Gastroesophageal sphincter (tissue), 4 donors: ENCODE results near the gene BMPR1A. TPM values are rescaled to one million over a fixed set of nuclear protein-coding genes. Genes with fewer than 3 reads are reported as not detected.
"Not testable (repeated sequence)": the region's sequence is repeated elsewhere in the genome, so short reads cannot be mapped to it uniquely, and the experiment has no call there.

Experiments
- ATAC-seq: fragments of 150-250 bp; one replicate; pipeline ENCODE4 v1.9.1; 2016; ENCODE audit warnings: mild to moderate bottlenecking, moderate library complexity
- H3K27ac ChIP-seq, 4 donors: fragments of 200-600 bp; sonication (generic) in 3 of 4; 1 replicate in 3 of 4; 2 replicates in 1 of 4; pipeline ENCODE4 v1.5.1; 2016 to 2019
- H3K27me3 ChIP-seq: fragments of 200-600 bp; sonication (generic); one replicate; pipeline ENCODE4 v1.5.1; 2019
- H3K36me3 ChIP-seq, 2 donors: fragments of 200-600 bp; sonication (generic); one replicate each; pipeline ENCODE4 v1.5.1; 2019; ENCODE audit warnings: control low read depth in 1 of 2
- H3K4me1 ChIP-seq, 3 donors: fragments of 200-600 bp; sonication (generic); 1 replicate in 2 of 3; 2 replicates in 1 of 3; pipeline ENCODE4 v1.5.1; 2016 to 2019; ENCODE audit warnings: control low read depth in 2 of 3
- H3K4me3 ChIP-seq, 2 donors: fragments of 200-600 bp; sonication (generic); one replicate each; pipeline ENCODE4 v1.5.1; 2019; ENCODE audit warnings: mild to moderate bottlenecking in 1 of 2, moderate library complexity in 1 of 2
- H3K9me3 ChIP-seq, 3 donors: fragments of 200-600 bp; sonication (generic); one replicate each; pipeline ENCODE4 v1.5.1; 2017 to 2019; ENCODE audit warnings: control low read depth in 2 of 3
- CTCF ChIP-seq, 4 experiments: fragments of 200-600 bp in 2 of 4; fragments of 450-650 bp in 2 of 4; sonication (generic) in 1 of 4; IDR thresholded peaks; one replicate each; pipeline ENCODE4 v1.5.1; 2017 to 2019; ENCODE audit warnings: antibody characterized with exemption in 4 of 4, mild to moderate bottlenecking in 2 of 4, moderate library complexity in 2 of 4
- EP300 ChIP-seq: sonication (generic); formaldehyde crosslinking; IDR thresholded peaks from one replicate; pipeline ENCODE4 v1.6.1; 2017; ENCODE audit warnings: antibody characterized with exemption, mild to moderate bottlenecking
- POLR2A ChIP-seq, 2 donors: fragments of 450-650 bp; IDR thresholded peaks; one replicate each; pipeline ENCODE4 v1.6.1; 2017; ENCODE audit warnings: antibody characterized with exemption in 2 of 2, mild to moderate bottlenecking in 2 of 2, moderate library complexity in 1 of 2
- POLR2AphosphoS5 ChIP-seq: sonication (generic); formaldehyde crosslinking; IDR thresholded peaks from one replicate; pipeline ENCODE4 v1.6.1; 2017; ENCODE audit warnings: antibody characterized with exemption
- WGBS, 2 donors: methylation state at CpG; one replicate each; pipeline ENCODE4 v1.1.5; 2018; ENCODE audit warnings: low coverage in 1 of 2; 5-methylcytosine and 5-hydroxymethylcytosine counted together
- total RNA-seq, 4 donors: library from RNA; depleted of rRNA; stranded (reverse); fragments of >200 nt; gene quantifications; one replicate each; pipeline ENCODE4 v1.1.0, GENCODE V29; 2016

Gene BMPR1A
- total RNA-seq, 4 donors from 2014 or later = 91.5 to 121 (median 117) TPM

DNA sequence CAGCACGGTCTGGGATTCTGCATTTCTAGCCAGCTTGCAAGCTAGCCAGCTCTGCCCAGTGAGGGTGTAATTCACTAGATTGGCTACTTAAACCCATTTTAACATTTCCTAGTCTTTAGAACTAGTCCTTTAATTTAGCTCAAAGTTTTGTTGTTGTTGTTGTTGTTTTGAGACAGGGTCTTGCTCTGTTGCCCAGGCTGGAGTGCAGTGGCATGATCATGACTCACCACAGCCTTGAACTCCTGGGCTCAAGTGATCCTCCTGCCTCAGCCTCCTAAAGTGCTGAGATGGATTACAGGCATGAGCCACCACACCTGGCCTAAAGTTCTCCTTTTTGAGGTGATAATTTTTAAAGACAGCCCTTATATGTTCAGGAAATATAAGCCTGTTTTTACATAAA lies 94.1 kb downstream of the BMPR1A start:
- H3K36me3 ChIP-seq = peaks cover 0 to 1% of the 10 kb centered on the region in 2 donors
- peaks cover 0 to 28% (median 0%) of the 10 kb centered on the region in 3 donors for H3K4me1 ChIP-seq
- no peak for ATAC-seq
- H3K4me3 ChIP-seq = no peak overlapping the region
- no peak overlapping the region for H3K27ac ChIP-seq
- TF ChIP-seq EP300 = no peak
- TF ChIP-seq POLR2AphosphoS5 = no peak
- no peak for TF ChIP-seq CTCF (IDR thresholded peaks at IDR 0.05)
- TF ChIP-seq POLR2A (IDR thresholded peaks at IDR 0.05) = no peak
- no peaks in the 10 kb centered on the region for H3K9me3 ChIP-seq
- 83 to 100% methylated on average over 1 of the region's 1 CpG for WGBS, 2 donors
- H3K27me3 ChIP-seq = no peaks in the 10 kb centered on the region

DNA sequence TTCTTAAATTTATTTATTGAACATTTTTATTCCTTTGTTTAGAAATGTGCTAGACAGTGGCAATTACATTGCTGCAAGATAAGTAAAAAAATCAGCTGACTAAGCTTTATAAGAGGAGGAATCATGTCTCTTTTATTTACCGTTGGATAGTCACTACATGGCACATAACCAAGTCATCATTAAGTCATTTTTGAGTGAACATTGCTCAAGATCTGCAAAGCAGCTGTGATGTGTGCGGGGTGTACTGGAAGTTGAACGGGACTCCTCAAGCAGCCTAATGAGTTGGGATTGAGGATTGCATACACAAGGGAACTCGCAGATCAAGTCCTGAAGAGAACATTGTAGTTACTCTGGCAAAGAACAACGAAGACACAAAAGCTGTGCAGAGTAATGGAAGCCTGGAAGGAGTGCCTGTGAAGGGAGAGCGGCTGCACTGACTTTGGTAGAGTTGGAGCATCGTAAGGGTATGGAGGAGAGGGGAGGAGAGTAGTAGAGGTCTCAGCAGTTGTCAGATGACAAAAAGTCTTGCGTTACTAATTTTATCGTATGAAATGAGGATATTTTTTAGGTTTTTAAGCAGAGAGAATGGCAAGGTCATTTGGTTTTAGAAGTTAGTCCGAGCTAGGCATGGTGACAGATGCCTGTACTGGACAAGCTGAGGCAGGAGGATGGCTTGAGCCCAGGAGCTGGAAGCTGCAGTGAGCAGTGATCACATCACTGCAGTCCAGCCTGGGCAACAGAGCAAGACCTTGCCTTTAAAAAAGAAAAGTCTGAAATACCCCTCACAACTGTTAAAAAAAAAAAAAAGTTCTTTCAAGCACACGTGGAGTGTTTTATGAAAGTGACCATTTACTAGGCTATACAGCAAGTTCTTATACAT lies 95.1 kb downstream of the BMPR1A start:
- H3K27ac ChIP-seq = peak overlapping the region in 1 of 4 donors; percentile 29
- no peak for TF ChIP-seq CTCF (IDR thresholded peaks at IDR 0.05)
- peak; percentile 52 for TF ChIP-seq POLR2AphosphoS5
- TF ChIP-seq EP300 = no peak
- TF ChIP-seq POLR2A (IDR thresholded peaks at IDR 0.05) = no peak
- H3K27me3 ChIP-seq = no peaks in the 10 kb centered on the region
- ATAC-seq = peak; percentile 87
- 53 to 65% methylated on average over 11 of the region's 11 CpGs for WGBS, 2 donors
- peaks cover 0 to 35% (median 0%) of the 10 kb centered on the region in 3 donors for H3K4me1 ChIP-seq
- no peak overlapping the region for H3K4me3 ChIP-seq
- H3K9me3 ChIP-seq = no peaks in the 10 kb centered on the region
- H3K36me3 ChIP-seq = no peaks in the 10 kb centered on the region

- not testable (repeated sequence) for H3K4me3 ChIP-seq, H3K36me3 ChIP-seq, H3K9me3 ChIP-seq, H3K27ac ChIP-seq, H3K27me3 ChIP-seq, ATAC-seq
- H3K4me1 ChIP-seq = peaks cover 0 to 29% (median 0%) of the 10 kb centered on the region in 3 donors
- 90 to 92% methylated on average over 8 to 12 of the region's 12 CpGs for WGBS, 2 donors
Measured at GRCh38 chr10:86853582-86853981, 97.2 kb downstream of the BMPR1A start.

DNA sequence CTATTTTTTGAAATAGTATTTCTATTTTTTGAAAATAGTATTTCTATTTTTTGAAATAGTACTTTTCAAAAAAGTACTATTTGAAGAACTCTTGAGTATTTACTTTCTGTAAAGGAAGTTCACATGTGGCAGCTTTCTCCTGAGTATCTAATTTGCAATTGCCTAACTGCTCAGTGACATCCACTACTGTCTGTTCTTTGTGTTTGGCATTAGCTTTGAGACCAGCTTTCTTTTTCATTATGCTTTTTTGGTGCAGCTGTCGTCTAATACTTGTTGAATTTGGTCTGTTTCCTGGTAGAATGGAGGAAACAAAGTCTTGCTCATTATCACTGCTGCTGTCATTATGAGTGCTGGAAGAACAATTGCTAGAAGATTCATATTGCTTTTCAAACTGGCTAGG lies 99.1 kb downstream of the BMPR1A start:
- no peaks in the 10 kb centered on the region for H3K27me3 ChIP-seq
- no peak for TF ChIP-seq POLR2AphosphoS5
- H3K27ac ChIP-seq = no peak overlapping the region
- no peak overlapping the region for H3K4me3 ChIP-seq
- ATAC-seq = no peak
- H3K4me1 ChIP-seq = peaks cover 0 to 16% (median 0%) of the 10 kb centered on the region in 3 donors
- 40 to 80% methylated on average over 1 of the region's 1 CpG for WGBS, 2 donors
- no peaks in the 10 kb centered on the region for H3K36me3 ChIP-seq
- H3K9me3 ChIP-seq = no peaks in the 10 kb centered on the region

DNA sequence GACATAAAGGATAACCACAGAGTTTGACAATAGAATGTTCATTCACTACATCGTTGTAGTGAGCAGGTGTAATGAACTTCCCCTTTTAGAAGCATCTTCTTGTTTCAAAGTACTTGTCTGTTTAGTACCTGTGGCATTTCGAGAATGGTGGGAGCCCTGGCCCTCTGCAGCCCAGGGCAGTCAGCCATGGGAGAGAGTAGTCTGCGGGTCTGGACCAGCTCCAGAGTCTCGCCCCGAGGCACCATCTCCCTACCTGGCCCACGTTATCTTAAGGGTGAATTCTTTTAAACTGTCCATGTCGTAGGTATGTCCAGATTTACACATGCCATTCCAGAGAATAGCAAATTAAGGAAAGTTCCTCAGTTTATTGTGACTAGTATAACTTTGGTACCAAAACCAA lies 99.7 kb downstream of the BMPR1A start:
- no peak for ATAC-seq
- TF ChIP-seq POLR2A (IDR thresholded peaks at IDR 0.05) = no peak
- TF ChIP-seq EP300 = no peak
- no peak for TF ChIP-seq CTCF (IDR thresholded peaks at IDR 0.05)
- TF ChIP-seq POLR2AphosphoS5 = no peak
- 83 to 86% methylated on average over 4 to 7 of the region's 7 CpGs for WGBS, 2 donors
- Histone ChIP-seq H3K9me3 (no peaks in the 10 kb centered on the region), H3K27me3 (no peaks in the 10 kb centered on the region), H3K4me3 (no peak overlapping the region), H3K4me1 (peaks cover 0 to 14% (median 0%) of the 10 kb centered on the region in 3 donors), H3K36me3 (no peaks in the 10 kb centered on the region), H3K27ac (no peak overlapping the region)

GRCh38 chr10:86857128-86857721 lies 100.8 kb downstream of the BMPR1A start:
- ATAC-seq = no peak
- TF ChIP-seq CTCF (IDR thresholded peaks at IDR 0.05) (no peak), POLR2A (IDR thresholded peaks at IDR 0.05) (no peak)
- WGBS, 2 donors = 43% methylated on average over 3 of the region's 3 CpGs; no CpG with 5 or more reads in 1 of the 2 donors

More at GRCh38 chr10:86857128-86857721, 100.8 kb downstream of the BMPR1A start:
- no peak overlapping the region for H3K4me3 ChIP-seq
- no peaks in the 10 kb centered on the region for H3K36me3 ChIP-seq
- H3K9me3 ChIP-seq = no peaks in the 10 kb centered on the region
- H3K27ac ChIP-seq = no peak overlapping the region
- H3K4me1 ChIP-seq = peaks cover 0 to 13% (median 0%) of the 10 kb centered on the region in 3 donors
- H3K27me3 ChIP-seq = no peaks in the 10 kb centered on the region
